ENCODE data around the gene IL6.
"Not testable (repeated sequence)": the region's sequence is repeated elsewhere in the genome, so short reads cannot be mapped to it uniquely, and the experiment has no call there.

The IL6 gene

DNA sequence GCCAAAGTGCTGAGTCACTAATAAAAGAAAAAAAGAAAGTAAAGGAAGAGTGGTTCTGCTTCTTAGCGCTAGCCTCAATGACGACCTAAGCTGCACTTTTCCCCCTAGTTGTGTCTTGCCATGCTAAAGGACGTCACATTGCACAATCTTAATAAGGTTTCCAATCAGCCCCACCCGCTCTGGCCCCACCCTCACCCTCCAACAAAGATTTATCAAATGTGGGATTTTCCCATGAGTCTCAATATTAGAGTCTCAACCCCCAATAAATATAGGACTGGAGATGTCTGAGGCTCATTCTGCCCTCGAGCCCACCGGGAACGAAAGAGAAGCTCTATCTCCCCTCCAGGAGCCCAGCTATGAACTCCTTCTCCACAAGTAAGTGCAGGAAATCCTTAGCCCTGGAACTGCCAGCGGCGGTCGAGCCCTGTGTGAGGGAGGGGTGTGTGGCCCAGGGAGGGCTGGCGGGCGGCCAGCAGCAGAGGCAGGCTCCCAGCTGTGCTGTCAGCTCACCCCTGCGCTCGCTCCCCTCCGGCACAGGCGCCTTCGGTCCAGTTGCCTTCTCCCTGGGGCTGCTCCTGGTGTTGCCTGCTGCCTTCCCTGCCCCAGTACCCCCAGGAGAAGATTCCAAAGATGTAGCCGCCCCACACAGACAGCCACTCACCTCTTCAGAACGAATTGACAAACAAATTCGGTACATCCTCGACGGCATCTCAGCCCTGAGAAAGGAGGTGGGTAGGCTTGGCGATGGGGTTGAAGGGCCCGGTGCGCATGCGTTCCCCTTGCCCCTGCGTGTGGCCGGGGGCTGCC, at the start of gene IL6:
TSS of gene IL6 (plus strand) at position 294 of the 807 bp plus-strand sequence. CDS start at position 357, 63 bp downstream.
- peak; percentile 60 for DNase-seq

DNA sequence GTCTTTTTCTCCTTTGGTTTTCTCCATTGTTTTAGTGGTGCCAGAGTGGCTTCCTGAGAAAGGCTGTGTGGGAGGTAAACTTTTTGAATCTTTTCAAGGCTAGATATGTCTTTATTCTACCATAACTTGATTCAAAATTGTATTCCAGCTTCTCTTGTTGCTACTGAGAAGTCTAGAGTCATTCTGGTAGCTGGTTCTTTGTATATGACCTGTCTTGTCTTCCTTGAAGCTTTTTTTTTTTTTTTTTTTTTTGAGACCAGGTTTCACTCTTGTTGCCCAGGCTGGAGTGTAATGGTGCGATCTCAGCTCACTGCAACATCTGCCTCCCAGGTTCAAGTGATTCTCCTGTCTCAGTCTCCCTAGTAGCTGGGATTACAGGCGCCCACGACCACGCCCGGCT, 49.7 kb upstream of the IL6 start:
- DNase-seq, result not testable (repeated sequence)

DNA sequence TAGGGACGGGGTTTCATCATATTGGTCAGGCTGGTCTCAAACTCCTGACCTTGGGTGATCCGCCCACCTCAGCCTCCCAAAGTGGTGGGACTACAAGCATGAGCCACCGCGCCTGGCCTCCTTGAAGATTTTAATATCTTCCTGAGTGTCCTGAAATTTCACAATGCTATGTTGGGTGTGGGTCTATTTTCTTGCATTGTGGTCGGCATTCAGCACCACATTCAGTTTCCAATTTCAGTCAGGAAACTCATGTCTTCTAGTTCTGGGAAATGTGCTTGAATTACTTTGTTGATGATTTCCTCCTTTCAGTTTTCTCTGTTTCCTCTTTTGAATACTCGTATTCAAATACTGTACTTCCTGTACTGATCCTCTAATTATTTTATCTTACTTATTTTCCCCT, 49.3 kb upstream of the IL6 start:
- DNase-seq, result no peak

DNA sequence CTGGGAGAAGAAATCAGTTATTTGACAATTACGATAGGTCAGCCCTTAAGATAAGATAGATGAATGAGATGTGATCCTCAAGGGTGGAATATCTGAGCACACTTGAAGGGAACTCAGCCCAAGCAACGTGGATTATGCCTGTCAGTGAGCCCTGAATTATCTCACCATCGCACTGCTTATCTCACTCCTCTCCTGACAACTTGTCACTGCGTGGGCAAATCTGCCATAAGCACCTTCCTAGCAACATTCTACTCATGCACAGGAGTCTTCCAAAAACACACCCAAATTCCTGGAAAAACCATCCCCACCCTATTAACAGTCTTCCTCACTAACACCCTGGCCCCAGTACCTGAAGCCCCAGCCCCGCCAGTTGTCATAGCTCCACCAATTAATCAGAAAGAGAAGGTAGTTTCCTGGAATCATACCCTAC, 46.5 kb upstream of the IL6 start:
- DNase-seq, result no peak

DNA sequence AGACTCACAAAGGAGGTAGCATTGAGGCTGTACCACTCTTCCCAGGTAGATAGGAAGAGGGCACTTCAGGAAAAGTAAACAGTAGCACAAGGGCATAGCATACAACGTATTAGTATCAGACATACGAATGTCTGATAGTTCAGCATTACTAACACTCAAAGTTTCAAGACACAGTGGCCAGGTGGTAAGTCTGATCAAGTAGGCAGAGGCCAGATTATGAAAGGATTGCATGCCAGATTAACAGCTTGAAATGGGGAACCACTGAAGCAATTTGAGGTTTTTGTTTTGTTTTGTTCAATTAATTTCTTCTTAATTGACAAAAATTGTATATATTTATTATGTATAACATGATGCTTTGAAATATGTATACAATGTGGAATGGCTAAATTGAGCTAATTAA, 45.7 kb upstream of the IL6 start:
- DNase-seq, result no peak

DNA sequence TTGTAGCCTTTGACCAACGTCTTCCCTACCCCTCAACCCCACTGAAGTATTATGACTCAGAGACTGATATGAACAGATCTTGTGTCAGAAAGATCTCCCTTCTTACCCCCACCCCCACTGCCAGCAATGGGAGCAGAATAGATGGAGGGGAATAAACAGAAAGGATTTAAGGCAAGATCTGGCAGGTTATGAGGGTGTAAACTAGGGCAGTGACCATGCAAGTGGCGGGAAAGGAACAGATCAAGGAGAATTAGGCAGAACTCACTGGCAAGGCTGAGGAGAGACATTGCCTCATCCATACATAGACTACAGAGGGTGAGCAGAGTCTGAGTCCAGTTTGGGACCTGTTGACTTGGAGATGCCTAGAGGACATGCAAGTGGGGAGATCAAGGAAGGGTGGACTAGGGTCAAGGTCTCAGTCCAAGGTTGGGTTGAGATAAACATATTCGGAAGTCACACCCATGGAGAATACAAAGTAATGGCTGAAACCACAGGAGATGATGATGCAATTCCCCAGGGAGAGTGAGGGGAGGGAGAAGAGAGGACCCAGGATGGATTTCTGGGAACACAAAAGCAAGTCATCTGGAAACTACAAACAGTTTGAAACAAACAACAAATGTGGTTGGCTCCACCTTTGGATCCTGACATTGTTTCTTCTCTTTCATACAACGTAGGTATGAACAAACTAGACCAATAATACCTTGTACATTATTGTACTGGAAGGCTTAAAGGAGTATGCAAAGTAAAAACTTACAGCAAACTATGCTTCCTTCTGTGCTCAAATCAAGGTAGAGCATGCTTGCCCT, 44.9 kb upstream of the IL6 start:
- no peak for DNase-seq

DNA sequence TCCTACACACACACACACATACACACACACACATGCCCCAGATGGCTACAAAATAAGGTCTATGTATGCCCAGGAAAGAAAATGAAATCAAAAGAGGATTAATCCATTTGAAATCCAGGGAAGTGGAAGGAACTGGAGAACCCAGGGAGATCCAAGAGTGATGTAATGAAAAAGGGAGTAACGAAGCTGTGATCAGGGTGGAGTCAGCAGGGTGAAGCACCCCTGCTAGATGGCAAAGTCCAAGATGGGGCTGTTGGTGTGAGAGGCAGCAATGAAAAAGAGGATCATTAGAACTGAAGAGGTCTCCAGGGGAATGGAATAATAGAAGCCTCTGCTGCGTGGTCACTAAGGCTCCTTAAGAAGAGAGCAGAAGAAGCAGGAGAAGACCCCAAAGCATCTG, 43.6 kb upstream of the IL6 start:
- DNase-seq, result no peak

DNA sequence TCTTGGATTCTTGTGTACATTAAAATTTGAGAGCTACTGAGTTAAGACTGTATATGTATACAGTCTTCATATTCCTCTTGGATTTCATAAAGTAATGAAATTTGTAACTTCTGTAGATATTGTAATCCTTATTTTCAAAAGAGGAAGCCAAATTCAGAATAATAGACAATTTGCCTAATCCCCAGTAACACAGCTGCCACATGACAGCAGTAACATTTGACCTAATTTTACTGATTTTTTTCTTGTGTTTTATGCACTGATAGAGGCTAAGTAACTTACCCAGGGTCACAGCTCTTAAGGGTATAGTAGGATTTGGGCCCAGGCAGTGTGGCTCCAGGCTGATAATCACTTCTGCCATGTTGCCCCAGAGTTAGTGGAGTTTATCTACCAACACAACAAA, 40.4 kb upstream of the IL6 start:
- DNase-seq, result no peak

DNA sequence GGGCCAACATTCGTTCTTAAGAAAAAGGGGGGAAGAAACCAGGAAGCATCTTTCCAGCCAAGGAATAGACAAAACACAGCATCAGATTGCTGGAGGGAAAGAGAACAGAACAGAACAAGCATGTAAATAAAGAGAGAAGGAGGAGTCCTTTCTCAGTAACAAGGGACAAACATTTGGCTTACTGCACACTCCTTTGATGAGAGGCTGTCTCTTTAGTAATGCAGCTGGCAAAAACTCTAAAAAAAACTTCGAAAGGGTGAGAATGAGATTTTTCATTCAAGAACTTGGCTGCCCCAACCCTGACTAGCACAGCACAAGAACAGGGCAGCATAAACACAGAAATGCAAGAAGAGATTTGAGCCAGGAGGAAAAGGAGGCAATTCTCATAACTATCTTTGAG, 38.9 kb upstream of the IL6 start:
- DNase-seq, result no peak

DNA sequence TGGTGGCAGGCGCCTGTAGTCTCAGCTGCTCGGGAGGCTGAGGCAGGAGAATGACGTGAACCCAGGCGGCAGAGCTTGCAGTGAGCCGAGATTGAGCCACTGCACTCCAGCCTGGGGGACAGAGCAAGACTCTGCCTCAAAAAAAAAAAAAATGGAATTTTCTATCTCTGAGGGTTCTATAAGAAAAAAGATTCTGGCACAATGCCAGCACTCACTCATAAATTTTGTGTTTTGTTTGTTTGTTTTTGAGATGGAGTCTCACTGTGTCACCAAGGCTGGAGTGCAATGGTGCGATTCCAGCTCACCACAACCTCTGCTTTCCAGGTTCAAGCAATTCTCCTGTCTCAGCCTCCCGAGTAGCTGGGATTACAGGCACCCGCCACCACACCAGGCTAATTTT, 38.1 kb upstream of the IL6 start:
- DNase-seq, result not testable (repeated sequence)

DNA sequence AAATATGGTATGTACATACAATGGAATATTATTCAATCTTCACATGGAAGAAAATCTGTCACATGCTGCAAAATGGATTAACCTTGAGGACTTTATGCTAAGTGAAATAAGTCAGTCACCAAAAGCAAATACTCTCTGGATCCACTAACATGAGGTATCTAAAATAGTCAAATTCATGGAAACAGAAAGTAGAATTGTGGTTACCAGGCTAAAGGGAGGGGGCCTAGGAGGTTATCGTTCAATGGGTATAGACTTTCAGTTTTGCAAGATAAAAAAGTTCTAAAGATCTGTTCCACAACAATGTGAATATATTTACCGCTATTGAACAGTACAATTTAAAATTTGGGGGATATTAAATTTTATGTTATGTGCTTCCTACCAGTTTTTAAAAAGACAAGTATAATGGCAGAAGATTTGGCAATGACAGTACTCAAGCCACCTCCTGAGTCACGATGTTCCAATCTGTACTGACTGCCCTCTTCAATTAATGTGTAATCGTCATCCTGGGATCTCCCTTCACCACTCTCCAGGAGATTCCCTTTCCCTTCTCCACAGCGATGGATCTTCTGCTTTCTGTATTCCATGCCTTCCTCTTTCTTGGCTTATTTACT, 32.3 kb upstream of the IL6 start:
- DNase-seq, result no peak

DNA sequence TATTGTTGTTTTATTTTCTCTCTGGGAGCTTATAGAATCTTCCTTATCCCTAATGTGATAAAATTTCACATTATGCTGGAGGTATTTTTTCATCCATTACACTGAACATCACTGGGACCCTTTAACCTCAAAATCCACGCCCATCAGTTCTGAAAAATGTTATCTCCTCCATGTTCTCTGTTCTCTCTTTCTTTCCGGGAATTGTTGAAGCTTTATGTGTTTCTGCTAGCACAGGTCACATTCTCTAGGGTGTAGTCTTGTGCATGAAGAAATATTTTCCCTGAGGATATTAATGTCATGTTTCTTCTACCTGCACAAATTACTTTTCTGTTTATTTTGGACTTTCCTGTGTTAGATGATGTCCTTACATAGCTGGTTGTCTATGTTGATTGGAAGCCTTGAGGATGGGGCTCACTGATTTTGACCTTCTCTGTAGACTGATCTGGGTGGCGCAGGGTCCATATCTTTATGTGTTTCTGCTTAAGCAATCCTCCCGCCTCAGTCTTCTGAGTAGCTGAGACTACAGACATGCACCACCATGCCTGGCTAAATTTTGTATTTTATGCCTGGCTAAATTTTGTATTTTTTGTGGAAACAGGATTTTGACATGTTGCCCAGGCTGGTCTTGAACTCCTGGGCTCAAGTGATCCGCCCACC, 31.4 kb upstream of the IL6 start:
- no peak for DNase-seq

DNA sequence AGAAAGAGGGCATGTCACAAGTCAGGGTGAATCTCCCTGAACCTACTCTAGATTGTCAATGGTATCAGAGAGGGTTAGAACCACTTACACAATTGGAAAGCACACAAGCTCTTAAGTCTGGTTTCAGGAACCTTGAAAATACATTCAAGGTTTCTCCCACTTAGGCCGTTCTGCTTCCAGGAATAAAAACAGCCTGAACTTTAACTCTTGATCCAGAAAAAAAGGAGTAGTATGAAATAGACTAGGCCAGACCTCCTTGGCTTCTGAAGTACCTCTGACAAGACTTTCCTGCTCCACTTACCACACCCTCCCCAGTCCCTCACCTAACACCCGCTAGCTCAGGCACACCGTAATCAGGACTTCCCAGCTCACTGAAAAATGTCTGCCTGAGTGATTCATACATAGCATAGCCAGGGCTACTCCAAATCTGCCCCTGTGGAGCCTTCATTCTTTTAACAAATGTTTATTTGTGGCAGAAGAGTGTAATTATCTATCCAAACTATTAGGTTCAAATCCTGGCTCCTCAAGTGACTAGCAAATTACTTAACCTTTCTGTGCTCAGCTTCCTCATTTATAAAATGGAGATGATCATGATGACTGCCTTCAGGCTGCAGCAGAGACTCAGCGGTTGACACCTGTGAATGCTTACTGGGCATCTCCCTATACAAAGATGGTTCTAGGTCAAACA, 30.3 kb upstream of the IL6 start:
- DNase-seq, result no peak

DNA sequence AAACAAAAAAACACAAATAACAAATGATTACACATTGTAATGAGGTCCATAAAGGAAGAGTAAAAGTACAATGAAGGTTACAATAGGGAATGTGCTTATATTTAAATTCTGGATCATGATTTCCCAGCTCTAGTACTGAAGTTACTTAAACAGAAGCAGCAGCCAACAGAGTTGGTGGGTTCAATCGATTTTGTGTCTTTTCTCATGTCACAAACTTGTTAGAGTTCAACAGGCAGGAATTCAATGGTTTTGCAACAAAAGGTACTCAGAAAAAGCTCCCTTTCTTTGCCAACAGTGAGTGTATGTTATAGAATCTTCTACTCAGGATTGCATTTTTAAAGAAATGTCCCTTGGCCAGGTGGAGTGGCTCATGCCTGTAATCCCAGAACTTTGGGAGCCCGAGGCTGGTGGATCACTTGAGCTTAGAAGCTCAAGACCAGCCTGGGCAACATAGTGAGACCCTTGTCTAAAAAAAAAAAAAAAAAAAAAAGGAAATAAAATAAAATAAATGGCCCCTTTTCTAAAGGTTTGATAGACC, 29.6 kb upstream of the IL6 start:
- no peak for DNase-seq

DNA sequence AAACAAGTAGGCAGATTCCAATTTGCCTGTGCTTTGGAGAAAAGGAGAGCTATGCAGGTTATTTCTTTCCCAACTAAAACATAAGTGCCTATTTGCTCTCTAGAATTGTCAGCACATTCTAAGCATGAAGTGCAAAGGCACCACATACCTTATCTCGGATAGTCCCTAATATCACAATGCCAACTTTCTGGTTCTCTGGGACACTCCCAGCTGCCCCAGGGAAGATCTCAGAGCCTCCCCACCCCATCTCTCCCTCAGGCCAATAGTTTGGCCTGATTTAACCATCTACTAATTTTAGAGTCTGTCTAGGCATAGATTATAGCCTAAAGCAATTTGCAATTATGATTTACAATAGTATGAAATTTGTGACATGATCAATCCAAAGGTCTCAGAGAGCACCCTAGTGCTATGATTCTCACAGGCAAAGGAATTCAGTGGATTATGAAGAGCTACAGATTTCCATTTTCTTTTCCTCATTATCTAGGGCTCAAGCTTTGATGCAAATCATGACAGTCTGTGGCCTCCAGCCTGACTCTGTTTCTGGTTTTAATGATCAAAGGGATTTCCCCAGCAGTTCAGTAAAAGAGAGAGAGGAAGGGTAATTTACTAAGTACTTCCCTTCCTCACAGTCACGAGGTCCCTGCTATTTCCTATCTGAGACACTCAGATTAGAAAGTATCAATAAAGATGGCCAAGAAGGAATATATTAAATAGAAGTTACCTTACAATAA, 29.0 kb upstream of the IL6 start:
- no peak for DNase-seq

DNA sequence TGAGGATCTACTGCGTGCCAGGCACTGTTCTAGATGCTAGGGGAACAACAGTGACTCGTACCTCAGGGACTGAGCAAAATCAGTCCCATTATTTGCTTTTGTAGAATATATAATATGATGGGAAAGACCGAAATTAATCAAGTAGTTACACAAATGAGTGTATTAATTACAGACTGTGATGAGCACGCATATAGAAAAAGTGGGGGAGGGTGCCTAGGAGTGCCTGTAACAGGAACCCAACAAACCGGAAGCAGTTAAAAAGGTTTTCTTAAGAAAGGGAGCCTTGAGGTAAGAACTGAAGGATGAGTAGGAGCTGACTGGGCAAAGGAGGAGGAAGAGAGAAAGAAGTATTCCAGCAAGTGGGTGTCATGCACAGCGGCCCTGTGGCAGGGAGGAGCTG, 28.2 kb upstream of the IL6 start:
- DNase-seq, result no peak

DNA sequence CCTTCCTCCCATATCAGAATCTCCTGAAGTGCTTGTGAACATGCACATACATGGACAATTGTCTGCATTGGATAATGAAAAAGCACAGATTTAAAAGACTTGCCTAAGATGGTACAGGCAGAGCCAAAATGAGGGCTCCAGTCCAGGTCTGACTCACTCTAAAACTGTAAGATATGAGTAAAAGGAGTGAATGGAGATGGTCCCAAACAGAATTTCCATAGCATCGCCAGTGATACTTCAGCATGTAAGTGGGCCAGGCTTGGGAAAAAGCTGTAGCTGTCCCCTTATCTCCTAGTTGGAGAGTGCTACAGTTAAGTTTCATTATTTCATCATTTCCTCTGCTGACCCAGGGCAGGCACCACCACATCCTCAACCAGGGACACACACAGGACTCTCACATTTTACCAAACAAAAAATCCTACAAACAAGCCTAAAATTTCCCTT, 26.4 kb upstream of the IL6 start:
- DNase-seq, result no peak

DNA sequence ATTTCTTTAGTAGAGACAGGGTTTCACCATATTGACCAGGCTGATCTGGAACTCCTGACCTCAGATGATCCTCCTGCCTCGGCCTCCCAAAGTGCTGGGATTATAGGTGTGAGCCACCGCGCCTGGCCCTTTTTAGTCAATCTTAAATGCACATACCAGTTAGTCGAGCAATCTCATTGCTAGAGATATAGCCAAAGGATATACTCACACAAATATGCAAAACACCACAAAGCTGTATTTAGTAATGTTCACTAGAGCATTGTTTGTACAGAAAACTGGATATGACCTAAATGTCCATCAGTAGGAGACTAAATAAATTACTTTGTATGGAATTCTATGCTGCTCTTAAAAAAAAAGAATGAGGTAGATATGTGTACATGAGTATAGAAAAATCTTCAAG, 24.5 kb upstream of the IL6 start:
- DNase-seq, result no peak

DNA sequence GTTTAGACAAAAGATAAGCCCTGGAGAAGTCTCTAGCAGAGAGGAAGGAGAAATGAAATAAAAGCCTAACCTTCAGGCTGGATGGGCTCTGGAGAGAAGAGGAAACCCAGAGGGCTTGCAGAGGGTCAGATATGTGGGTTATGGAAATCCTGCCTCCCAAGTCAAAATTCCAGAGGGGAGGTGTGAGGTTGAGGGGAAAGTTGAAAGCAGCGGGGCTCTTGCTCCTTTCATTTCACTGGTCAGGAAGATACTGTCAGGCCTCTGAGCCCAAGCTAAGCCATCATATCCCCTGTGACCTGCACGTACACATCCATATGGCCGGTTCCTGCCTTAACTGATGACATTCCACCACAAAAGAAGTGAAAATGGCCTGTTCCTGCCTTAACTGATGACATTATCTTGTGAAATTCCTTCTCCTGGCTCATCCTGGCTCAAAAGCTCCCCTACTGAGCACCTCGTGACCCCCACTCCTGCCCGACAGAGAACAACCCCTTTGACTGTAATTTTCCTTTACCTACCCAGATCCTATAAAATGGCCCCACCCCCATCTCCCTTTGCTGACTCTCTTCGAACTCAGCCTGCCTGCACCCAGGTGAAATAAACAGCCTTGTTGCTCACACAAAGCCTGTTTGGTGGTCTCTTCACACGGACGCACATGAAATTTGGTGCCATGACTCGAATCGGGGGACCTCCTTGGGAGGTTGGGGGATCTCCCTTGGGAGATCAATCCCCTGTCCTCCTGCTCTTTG, 23.7 kb upstream of the IL6 start:
- DNase-seq, result not testable (repeated sequence)

DNA sequence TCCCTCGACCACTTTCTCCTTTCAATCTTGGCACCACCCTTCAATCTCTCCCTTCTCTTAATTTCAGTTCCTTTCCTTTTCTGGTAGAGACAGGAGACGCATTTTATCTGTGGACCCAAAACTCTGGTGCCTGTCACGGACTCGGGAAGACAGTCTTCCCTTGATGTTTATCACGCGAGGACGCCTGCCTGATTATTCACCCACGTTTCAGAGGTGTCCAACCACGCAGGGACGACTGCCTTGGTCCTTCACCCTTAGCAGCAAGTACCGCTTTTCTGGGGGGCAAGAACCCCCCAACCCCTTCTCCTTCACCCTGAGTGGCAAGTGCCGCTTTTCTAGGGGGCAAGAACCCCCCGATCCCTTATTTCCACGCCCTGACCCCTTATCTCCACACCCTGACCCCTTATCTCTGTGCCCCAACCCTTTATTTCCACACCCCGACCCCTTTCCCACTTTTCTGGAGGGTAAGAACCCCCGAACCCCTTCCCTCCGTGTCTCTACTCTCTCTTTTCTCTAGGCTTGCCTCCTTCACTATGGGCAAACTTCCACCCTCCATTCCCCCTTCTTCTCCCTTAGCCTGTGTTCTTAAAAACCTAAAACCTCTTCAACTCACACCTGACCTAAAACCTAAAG, 22.9 kb upstream of the IL6 start:
- DNase-seq, result not testable (repeated sequence)
